Dendritic cell treated with granulocyte-macrophage colony-stimulating factor and Interleukin-4, amounts not matched to agents 40 ng/mL and 50 ng/mL, for 4 days (primary cell): ENCODE results near the gene CSF2.

Experiments used
- H3K27ac Mint-ChIP-seq: one replicate; pipeline ENCODE4 v1.8.0; 2022; ENCODE audit warnings: mild to moderate bottlenecking, mixed read lengths
- H3K27me3 Mint-ChIP-seq: one replicate; pipeline ENCODE4 v1.8.0; 2022; ENCODE audit warnings: mild to moderate bottlenecking, mixed read lengths
- H3K36me3 Mint-ChIP-seq: one replicate; pipeline ENCODE4 v1.8.0; 2022; ENCODE audit warnings: low read depth, mixed read lengths
- H3K4me1 Mint-ChIP-seq: one replicate; pipeline ENCODE4 v1.8.0; 2022; ENCODE audit warnings: low read depth, mixed read lengths
- H3K4me3 Mint-ChIP-seq: one replicate; pipeline ENCODE4 v1.8.0; 2022; ENCODE audit warnings: mild to moderate bottlenecking, moderate library complexity, mixed read lengths
- H3K9me3 Mint-ChIP-seq: one replicate; pipeline ENCODE4 v1.8.0; 2022; ENCODE audit warnings: mixed read lengths
- intact Hi-C: fragments of 100-400 bp; cut with micrococcal nuclease; formaldehyde crosslinking; loops from one replicate; pipeline ENCODE4 v1.15.0; 2022

Gene CSF2

GRCh38 chr5:132080595-132080994, 7.0 kb downstream of the CSF2 start:
- peaks cover 31% of the 10 kb centered on the region for H3K27me3 Mint-ChIP-seq
- no peaks in the 10 kb centered on the region for H3K36me3 Mint-ChIP-seq
- H3K9me3 Mint-ChIP-seq, result no peaks in the 10 kb centered on the region

GRCh38 chr5:132081458-132081857, 7.9 kb downstream of the CSF2 start:
- H3K27me3 Mint-ChIP-seq, result peaks cover 35% of the 10 kb centered on the region
- H3K4me3 Mint-ChIP-seq, result no peak overlapping the region
- H3K9me3 Mint-ChIP-seq, result no peaks in the 10 kb centered on the region
- H3K36me3 Mint-ChIP-seq, result no peaks in the 10 kb centered on the region
- no peak overlapping the region for H3K27ac Mint-ChIP-seq
- H3K4me1 Mint-ChIP-seq, result peaks cover 4% of the 10 kb centered on the region
- intact Hi-C loops, result no loop called here

More at GRCh38 chr5:132080595-132080994, 7.0 kb downstream of the CSF2 start:
- no peak overlapping the region for H3K4me3 Mint-ChIP-seq
- no peaks in the 10 kb centered on the region for H3K4me1 Mint-ChIP-seq
- H3K27ac Mint-ChIP-seq, result no peak overlapping the region
- intact Hi-C loops, result no loop called here

GRCh38 chr5:132082329-132083023, 8.9 kb downstream of the CSF2 start:
- Mint-ChIP-seq H3K4me1 (peaks cover 10% of the 10 kb centered on the region), H3K27ac (no peak overlapping the region), H3K36me3 (no peaks in the 10 kb centered on the region), H3K4me3 (no peak overlapping the region), H3K27me3 (peaks cover 37% of the 10 kb centered on the region), H3K9me3 (no peaks in the 10 kb centered on the region)
- intact Hi-C loops, result no loop called here

GRCh38 chr5:132083071-132083678, 9.6 kb downstream of the CSF2 start:
- intact Hi-C loops, result no loop called here
- Mint-ChIP-seq H3K4me3 (no peak overlapping the region), H3K27me3 (peaks cover 38% of the 10 kb centered on the region), H3K36me3 (no peaks in the 10 kb centered on the region), H3K9me3 (no peaks in the 10 kb centered on the region), H3K27ac (no peak overlapping the region), H3K4me1 (peaks cover 10% of the 10 kb centered on the region)

- Mint-ChIP-seq H3K36me3 (no peaks in the 10 kb centered on the region), H3K4me1 (peaks cover 10% of the 10 kb centered on the region), H3K27me3 (peaks cover 29% of the 10 kb centered on the region), H3K27ac (no peak overlapping the region), H3K9me3 (no peaks in the 10 kb centered on the region), H3K4me3 (no peak overlapping the region)
- intact Hi-C loops, result no loop called here
Observed at GRCh38 chr5:132085686-132086085, 12.1 kb downstream of the CSF2 start.

GRCh38 chr5:132086277-132086794, 12.7 kb downstream of the CSF2 start:
- Mint-ChIP-seq H3K27me3 (peaks cover 26% of the 10 kb centered on the region), H3K4me1 (peaks cover 10% of the 10 kb centered on the region), H3K36me3 (no peaks in the 10 kb centered on the region), H3K27ac (no peak overlapping the region), H3K4me3 (no peak overlapping the region), H3K9me3 (no peaks in the 10 kb centered on the region)
- intact Hi-C loops, result no loop called here

- Mint-ChIP-seq H3K36me3 (no peaks in the 10 kb centered on the region), H3K4me1 (peaks cover 10% of the 10 kb centered on the region), H3K4me3 (no peak overlapping the region), H3K27ac (no peak overlapping the region), H3K27me3 (peaks cover 22% of the 10 kb centered on the region), H3K9me3 (no peaks in the 10 kb centered on the region)
- intact Hi-C loops, result no loop called here
Observed at GRCh38 chr5:132087176-132087575, 13.6 kb downstream of the CSF2 start.

- H3K4me1 Mint-ChIP-seq, result peaks cover 10% of the 10 kb centered on the region
- no peaks in the 10 kb centered on the region for H3K36me3 Mint-ChIP-seq
- intact Hi-C loops, result no loop called here
- H3K4me3 Mint-ChIP-seq, result no peak overlapping the region
- H3K9me3 Mint-ChIP-seq, result no peaks in the 10 kb centered on the region
- H3K27ac Mint-ChIP-seq, result no peak overlapping the region
- H3K27me3 Mint-ChIP-seq, result peaks cover 22% of the 10 kb centered on the region
Observed at GRCh38 chr5:132087661-132088060, 14.1 kb downstream of the CSF2 start.

GRCh38 chr5:132089363-132089762, 15.8 kb downstream of the CSF2 start:
- intact Hi-C loops, result no loop called here
- no peaks in the 10 kb centered on the region for H3K36me3 Mint-ChIP-seq
- peaks cover 17% of the 10 kb centered on the region for H3K4me1 Mint-ChIP-seq
- no peak overlapping the region for H3K27ac Mint-ChIP-seq
- no peak overlapping the region for H3K4me3 Mint-ChIP-seq
- no peaks in the 10 kb centered on the region for H3K9me3 Mint-ChIP-seq
- peaks cover 37% of the 10 kb centered on the region for H3K27me3 Mint-ChIP-seq

GRCh38 chr5:132090107-132090506, 16.5 kb downstream of the CSF2 start:
- Mint-ChIP-seq H3K4me3 (no peak overlapping the region), H3K27ac (no peak overlapping the region), H3K4me1 (peaks cover 24% of the 10 kb centered on the region), H3K9me3 (no peaks in the 10 kb centered on the region), H3K27me3 (peaks cover 38% of the 10 kb centered on the region), H3K36me3 (no peaks in the 10 kb centered on the region)
- intact Hi-C loops, result no loop called here

GRCh38 chr5:132093271-132093670, 19.7 kb downstream of the CSF2 start:
- Mint-ChIP-seq H3K27ac (no peak overlapping the region), H3K36me3 (no peaks in the 10 kb centered on the region), H3K27me3 (peaks cover 39% of the 10 kb centered on the region), H3K9me3 (no peaks in the 10 kb centered on the region), H3K4me3 (no peak overlapping the region), H3K4me1 (peaks cover 21% of the 10 kb centered on the region)
- intact Hi-C loops, result no loop called here

GRCh38 chr5:132094393-132095076, 20.9 kb downstream of the CSF2 start:
- intact Hi-C loops, result no loop called here
- no peak overlapping the region for H3K4me3 Mint-ChIP-seq
- no peaks in the 10 kb centered on the region for H3K9me3 Mint-ChIP-seq
- H3K36me3 Mint-ChIP-seq, result no peaks in the 10 kb centered on the region
- peaks cover 24% of the 10 kb centered on the region for H3K4me1 Mint-ChIP-seq
- H3K27me3 Mint-ChIP-seq, result peaks cover 39% of the 10 kb centered on the region
- H3K27ac Mint-ChIP-seq, result no peak overlapping the region

GRCh38 chr5:132095077-132095410, 21.5 kb downstream of the CSF2 start:
- Mint-ChIP-seq H3K27ac (no peak overlapping the region), H3K4me3 (no peak overlapping the region), H3K9me3 (no peaks in the 10 kb centered on the region), H3K4me1 (peaks cover 29% of the 10 kb centered on the region), H3K36me3 (no peaks in the 10 kb centered on the region), H3K27me3 (peaks cover 44% of the 10 kb centered on the region)
- intact Hi-C loops, result no loop called here

GRCh38 chr5:132095424-132095972, 21.9 kb downstream of the CSF2 start:
- Mint-ChIP-seq H3K9me3 (no peaks in the 10 kb centered on the region), H3K4me1 (peaks cover 31% of the 10 kb centered on the region), H3K27me3 (peaks cover 47% of the 10 kb centered on the region), H3K4me3 (no peak overlapping the region), H3K27ac (no peak overlapping the region), H3K36me3 (no peaks in the 10 kb centered on the region)
- intact Hi-C loops, result no loop called here
